Kidney epithelial cell (primary cell): Measurements from ENCODE around the gene DNAH1. TPM values are rescaled to one million over a fixed set of nuclear protein-coding genes. Genes with fewer than 3 reads are reported as not detected.

Source experiments
- DNase-seq: peaks from one replicate; pipeline ENCODE4 v3.0.0-alpha.2; 2010; ENCODE audit warnings: low read depth
- H3K27me3 ChIP-seq: 2 replicates; pipeline ENCODE4 v1.6.0; 2011; ENCODE audit warnings: low read length; ENCODE audit not compliant: control insufficient read depth, insufficient read depth
- H3K36me3 ChIP-seq: 2 replicates; pipeline ENCODE4 v1.5.1; 2011; ENCODE audit warnings: low read length; ENCODE audit not compliant: control insufficient read depth, insufficient read depth
- H3K4me3 ChIP-seq: 2 replicates; pipeline ENCODE4 v1.5.1; 2011; ENCODE audit warnings: low read depth, mild to moderate bottlenecking, control low read depth, low read length
- total RNA-seq: library from RNA; depleted of rRNA; stranded (reverse); fragments of >200 nt; gene quantifications from 2 replicates; pipeline ENCODE4 v1.2.3, GENCODE V29; 2015
- TF ChIP-seq, protein P1 (sequence below): IDR thresholded peaks from 2 replicates; pipeline ENCODE4 v1.5.1; 2011; ENCODE audit warnings: mild to moderate bottlenecking, moderate library complexity, low read length, control low read depth, inconsistent platforms; ENCODE audit not compliant: insufficient read depth, poor library complexity, severe bottlenecking

The DNAH1 gene
- total RNA-seq, 1 donor from 2014 or later, result 0.96 TPM

DNA sequence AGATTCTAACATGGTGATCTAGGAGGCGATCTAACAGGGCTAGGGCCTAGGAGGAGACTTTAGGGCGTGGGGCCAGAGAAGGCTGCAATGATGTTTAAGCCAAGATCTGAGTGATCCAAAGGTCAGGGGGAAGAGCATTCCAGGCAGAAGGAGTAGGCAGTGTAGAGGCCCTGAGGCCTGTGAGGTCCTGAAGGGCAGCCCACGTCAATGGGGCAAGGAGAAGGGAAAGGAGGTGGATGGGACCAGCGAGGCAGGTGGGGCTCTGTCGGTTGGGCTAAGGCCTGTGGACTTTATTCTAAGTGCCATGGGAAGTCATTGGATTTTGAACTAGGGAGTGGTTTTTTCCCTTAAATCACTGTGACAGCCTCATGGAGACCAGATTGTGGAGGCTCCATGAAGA lies 10.2 kb upstream of the DNAH1 start:
- no peaks in the 10 kb centered on the region for H3K27me3 ChIP-seq
- TF ChIP-seq, protein P1, sequence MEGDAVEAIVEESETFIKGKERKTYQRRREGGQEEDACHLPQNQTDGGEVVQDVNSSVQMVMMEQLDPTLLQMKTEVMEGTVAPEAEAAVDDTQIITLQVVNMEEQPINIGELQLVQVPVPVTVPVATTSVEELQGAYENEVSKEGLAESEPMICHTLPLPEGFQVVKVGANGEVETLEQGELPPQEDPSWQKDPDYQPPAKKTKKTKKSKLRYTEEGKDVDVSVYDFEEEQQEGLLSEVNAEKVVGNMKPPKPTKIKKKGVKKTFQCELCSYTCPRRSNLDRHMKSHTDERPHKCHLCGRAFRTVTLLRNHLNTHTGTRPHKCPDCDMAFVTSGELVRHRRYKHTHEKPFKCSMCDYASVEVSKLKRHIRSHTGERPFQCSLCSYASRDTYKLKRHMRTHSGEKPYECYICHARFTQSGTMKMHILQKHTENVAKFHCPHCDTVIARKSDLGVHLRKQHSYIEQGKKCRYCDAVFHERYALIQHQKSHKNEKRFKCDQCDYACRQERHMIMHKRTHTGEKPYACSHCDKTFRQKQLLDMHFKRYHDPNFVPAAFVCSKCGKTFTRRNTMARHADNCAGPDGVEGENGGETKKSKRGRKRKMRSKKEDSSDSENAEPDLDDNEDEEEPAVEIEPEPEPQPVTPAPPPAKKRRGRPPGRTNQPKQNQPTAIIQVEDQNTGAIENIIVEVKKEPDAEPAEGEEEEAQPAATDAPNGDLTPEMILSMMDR, result no peak
- DNase-seq, result no peak
- no peaks in the 10 kb centered on the region for H3K36me3 ChIP-seq
- H3K4me3 ChIP-seq, result no peak overlapping the region

DNA sequence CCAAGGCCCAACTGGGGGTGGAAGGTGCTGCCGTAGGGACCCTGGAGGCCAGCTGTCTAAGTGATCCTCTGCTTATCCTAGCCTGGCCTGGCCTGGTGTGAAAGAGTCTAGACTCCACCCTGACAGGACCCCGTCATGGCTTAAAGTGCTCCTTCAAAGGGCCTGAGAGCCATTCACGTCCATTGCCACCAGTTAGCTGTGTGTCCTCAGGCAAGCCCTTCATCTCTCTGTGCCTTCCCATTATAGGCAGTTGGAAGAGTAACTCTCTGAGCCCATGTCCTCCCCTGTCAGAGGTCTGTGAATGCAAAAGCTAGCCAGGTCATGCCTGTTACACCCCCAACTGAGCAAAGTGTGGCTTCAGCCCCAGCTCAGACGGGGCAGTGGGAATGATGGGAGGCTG lies 9.1 kb upstream of the DNAH1 start:
- H3K4me3 ChIP-seq, result no peak overlapping the region
- no peaks in the 10 kb centered on the region for H3K27me3 ChIP-seq
- DNase-seq, result no peak
- no peaks in the 10 kb centered on the region for H3K36me3 ChIP-seq
- TF ChIP-seq, protein P1, result no peak

- H3K36me3 ChIP-seq, result no peaks in the 10 kb centered on the region
- TF ChIP-seq, protein P1, result no peak
- no peaks in the 10 kb centered on the region for H3K27me3 ChIP-seq
- no peak overlapping the region for H3K4me3 ChIP-seq
- DNase-seq, result no peak
These were observed 7.8 kb upstream of the DNAH1 start for GRCh38 chr3:52308308-52308707.

DNA sequence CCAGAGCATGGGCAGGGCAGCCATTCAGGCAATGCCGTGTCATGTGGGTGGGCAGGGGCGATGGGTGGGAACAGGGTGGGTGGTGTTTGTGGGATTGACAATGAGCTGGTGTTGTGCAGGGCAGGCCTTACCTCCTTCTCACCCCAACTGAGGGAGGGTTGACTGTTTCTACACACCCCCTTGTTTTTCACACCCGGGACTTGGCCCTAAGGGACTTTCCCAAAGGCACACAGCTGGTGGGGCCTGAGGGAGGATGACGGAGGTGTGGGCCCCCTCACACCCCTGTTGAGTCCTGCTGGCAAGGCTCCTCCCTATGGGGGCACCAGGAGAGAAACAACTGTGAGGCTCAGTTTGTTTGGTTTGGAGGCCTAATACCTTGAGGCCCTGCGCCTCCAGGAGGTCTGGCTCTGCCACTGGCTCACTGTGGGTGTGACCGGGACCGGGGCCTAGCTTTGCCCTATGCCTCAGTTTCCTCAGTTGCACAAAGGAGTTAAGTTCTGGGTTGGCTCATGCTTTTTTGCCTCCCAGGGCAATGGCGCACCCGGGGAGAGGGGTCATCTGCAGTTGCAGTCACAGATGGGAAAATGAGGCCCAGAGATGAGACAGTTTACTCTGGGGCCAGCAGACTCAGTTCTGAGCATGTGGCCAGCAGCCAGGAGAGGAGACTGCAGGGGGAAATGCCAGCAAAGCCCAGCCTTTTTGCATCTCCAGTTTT lies 5.1 kb upstream of the DNAH1 start:
- Histone ChIP-seq H3K27me3 (no peaks in the 10 kb centered on the region), H3K36me3 (no peaks in the 10 kb centered on the region), H3K4me3 (no peak overlapping the region)
- TF ChIP-seq, protein P1, result no peak
- no peak for DNase-seq

GRCh38 chr3:52311576-52312119 lies 4.5 kb upstream of the DNAH1 start:
- TF ChIP-seq, protein P1, result no peak
- no peaks in the 10 kb centered on the region for H3K27me3 ChIP-seq
- H3K36me3 ChIP-seq, result no peaks in the 10 kb centered on the region
- DNase-seq, result no peak
- H3K4me3 ChIP-seq, result no peak overlapping the region
